Activated CD4-positive, alpha-beta memory T cell treated with anti-CD3 and anti-CD28 coated beads, Interleukin-2, amount 10 ng/mL, durations not matched to agents 7 days and 5 days (primary cell): ENCODE measurements around the gene ARPC2. TPM values are rescaled to one million over a fixed set of nuclear protein-coding genes. Genes with fewer than 3 reads are reported as not detected.
A peak's percentile ranks its signal among the peaks of the same experiment; 100 is the strongest.
"Not testable (repeated sequence)": the region's sequence is repeated elsewhere in the genome, so short reads cannot be mapped to it uniquely, and the experiment has no call there.

Source experiments
- CTCF ChIA-PET: fragments of 350-600 bp; sonication (Branson Sonifier 250); formaldehyde crosslinking; loops from one replicate; lab custom pipeline; 2021; ENCODE audit warnings: antibody characterized with exemption, inconsistent platforms; lab: Charles Lee
- POLR2A ChIA-PET: fragments of 350-600 bp; sonication (Branson Sonifier 250); formaldehyde crosslinking; loops from one replicate; lab custom pipeline; 2021; ENCODE audit warnings: antibody characterized with exemption; lab: Charles Lee
- DNase-seq: peaks from one replicate; pipeline ENCODE4 v3.0.0-alpha.2; 2020
- H3K27ac Mint-ChIP-seq: one replicate; pipeline ENCODE4 v1.8.0; 2021; ENCODE audit warnings: mild to moderate bottlenecking, mixed read lengths
- H3K27me3 Mint-ChIP-seq: one replicate; pipeline ENCODE4 v1.8.0; 2021; ENCODE audit warnings: mixed read lengths
- H3K36me3 Mint-ChIP-seq: one replicate; pipeline ENCODE4 v1.8.0; 2021; ENCODE audit warnings: low read depth, mixed read lengths
- H3K4me1 Mint-ChIP-seq: one replicate; pipeline ENCODE4 v1.8.0; 2021; ENCODE audit warnings: mixed read lengths
- H3K4me3 Mint-ChIP-seq: one replicate; pipeline ENCODE4 v1.8.0; 2021; ENCODE audit warnings: mild to moderate bottlenecking, mixed read lengths
- H3K9me3 Mint-ChIP-seq: one replicate; pipeline ENCODE4 v1.8.0; 2021; ENCODE audit warnings: mixed read lengths
- total RNA-seq, 2 experiments: library from RNA; stranded (reverse); gene quantifications; one replicate each; pipeline ENCODE4 v1.2.3, GENCODE V29; 2021

Gene ARPC2
- total RNA-seq, 2 experiments from 2014 or later, result 765 to 778 TPM

DNA sequence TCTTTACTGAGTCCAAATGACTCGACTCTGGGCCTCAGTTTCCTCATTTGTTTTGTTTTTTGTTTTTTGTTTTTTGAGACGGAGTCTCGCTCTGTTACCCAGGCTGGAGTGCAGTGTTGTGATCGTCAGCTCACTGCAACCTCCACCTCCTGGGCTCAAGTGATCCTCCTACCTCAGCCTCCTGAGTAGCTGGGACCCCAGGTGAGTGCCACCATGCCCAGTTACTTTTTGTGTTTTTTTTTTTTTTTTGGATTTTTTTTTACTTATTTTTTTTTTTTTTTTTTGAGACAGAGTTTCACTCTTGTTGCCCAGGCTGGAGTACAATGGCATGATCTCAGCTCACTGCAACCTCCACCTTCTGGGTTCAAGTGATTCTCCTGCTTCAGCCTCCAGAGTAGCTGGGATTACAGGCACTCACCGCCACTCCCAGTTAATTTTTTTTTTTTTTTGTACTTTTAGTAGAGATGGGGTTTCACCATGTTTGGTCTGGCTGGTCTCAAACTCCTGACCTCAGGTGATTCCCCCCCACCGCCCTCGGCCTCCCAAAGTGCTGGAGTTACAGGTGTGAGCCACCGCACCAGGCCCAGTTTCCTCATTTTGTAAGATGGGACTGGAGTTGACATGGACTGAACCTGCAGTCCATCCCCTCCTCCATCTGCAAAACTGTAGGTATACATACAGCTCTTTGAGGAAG lies 56.4 kb downstream of the ARPC2 start:
- not testable (repeated sequence) for H3K4me3 Mint-ChIP-seq, H3K27me3 Mint-ChIP-seq, DNase-seq, H3K9me3 Mint-ChIP-seq
- peaks cover 41% of the 10 kb centered on the region for H3K4me1 Mint-ChIP-seq
- H3K27ac Mint-ChIP-seq, result peak overlapping the region; percentile 30
- POLR2A ChIA-PET, result interaction anchor here (10.7 kb wide), 1 partner anchor 17 kb away, joined by 299 read pairs; the partner anchor contains the start of gene TMBIM1
- CTCF ChIA-PET, result interaction anchor here (0.6 to 6.8 kb wide), 17 partner anchors 9 to 434 kb away, joined by 3 to 126 read pairs (median 3); partner anchors contain the start of genes BCS1L, CATIP, TMBIM1 and ZNF142
- H3K36me3 Mint-ChIP-seq, result peaks cover 56% of the 10 kb centered on the region

DNA sequence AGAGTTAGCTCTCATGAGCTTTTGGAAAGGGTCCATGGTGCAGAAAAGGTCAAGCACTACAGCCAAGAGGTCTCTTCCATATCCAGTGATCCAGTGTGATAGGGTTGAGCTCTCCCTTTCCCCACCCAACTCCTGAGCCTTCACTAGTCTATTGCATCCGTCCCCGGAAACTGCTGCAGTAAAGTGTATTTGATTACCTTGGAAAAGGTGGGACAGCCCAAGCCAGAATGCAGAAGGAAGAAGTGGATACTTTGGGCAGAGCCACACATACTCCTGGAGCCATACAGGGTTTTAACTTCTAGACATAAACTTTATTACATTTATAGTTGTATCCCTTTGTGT lies 56.9 kb downstream of the ARPC2 start:
- Mint-ChIP-seq H3K27me3 (no peaks in the 10 kb centered on the region), H3K4me3 (no peak overlapping the region), H3K4me1 (peaks cover 41% of the 10 kb centered on the region), H3K27ac (peak overlapping the region; percentile 30), H3K9me3 (no peaks in the 10 kb centered on the region), H3K36me3 (peaks cover 58% of the 10 kb centered on the region)
- CTCF ChIA-PET, result interaction anchor here (0.6 to 6.8 kb wide), 11 partner anchors 8 to 389 kb away, joined by 3 to 126 read pairs (median 5); partner anchors contain the start of genes BCS1L, CATIP, TMBIM1 and ZNF142
- POLR2A ChIA-PET, result interaction anchor here (0.6 to 10.7 kb wide), 2 partner anchors 17 to 86 kb away, joined by 3 to 299 read pairs; partner anchors contain the start of gene TMBIM1
- DNase-seq, result no peak

DNA sequence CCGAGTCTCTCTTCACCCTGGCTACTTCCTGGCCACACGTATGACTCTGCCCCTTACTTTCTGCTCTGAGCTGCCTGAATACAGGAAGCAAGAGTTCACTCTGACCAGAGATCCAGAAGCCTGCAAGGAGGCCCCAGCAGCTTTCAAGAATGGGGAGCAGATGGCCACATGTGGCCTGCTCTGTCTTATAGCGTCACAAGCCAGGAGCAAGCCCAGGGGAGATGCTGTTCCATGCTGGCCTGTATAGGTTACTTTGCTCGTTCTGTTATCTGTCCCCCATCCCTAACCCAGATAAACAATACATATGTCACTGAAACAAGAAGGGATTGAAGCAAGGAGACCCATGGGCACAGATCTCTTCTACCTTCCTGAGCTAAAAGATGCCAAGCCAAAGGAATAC lies 57.6 kb downstream of the ARPC2 start:
- ChIA-PET POLR2A (interaction anchor here (0.6 to 10.7 kb wide), 3 partner anchors 16 to 122 kb away, joined by 3 to 299 read pairs (median 11); partner anchors contain the start of gene TMBIM1), CTCF (interaction anchor here (0.9 to 6.8 kb wide), 6 partner anchors 8 to 82 kb away, joined by 4 to 126 read pairs (median 26); partner anchors contain the start of genes CATIP and TMBIM1)
- Mint-ChIP-seq H3K4me1 (peaks cover 34% of the 10 kb centered on the region), H3K27ac (peak overlapping the region; percentile 12), H3K4me3 (no peak overlapping the region), H3K27me3 (no peaks in the 10 kb centered on the region), H3K36me3 (peaks cover 62% of the 10 kb centered on the region), H3K9me3 (no peaks in the 10 kb centered on the region)
- DNase-seq, result no peak

DNA sequence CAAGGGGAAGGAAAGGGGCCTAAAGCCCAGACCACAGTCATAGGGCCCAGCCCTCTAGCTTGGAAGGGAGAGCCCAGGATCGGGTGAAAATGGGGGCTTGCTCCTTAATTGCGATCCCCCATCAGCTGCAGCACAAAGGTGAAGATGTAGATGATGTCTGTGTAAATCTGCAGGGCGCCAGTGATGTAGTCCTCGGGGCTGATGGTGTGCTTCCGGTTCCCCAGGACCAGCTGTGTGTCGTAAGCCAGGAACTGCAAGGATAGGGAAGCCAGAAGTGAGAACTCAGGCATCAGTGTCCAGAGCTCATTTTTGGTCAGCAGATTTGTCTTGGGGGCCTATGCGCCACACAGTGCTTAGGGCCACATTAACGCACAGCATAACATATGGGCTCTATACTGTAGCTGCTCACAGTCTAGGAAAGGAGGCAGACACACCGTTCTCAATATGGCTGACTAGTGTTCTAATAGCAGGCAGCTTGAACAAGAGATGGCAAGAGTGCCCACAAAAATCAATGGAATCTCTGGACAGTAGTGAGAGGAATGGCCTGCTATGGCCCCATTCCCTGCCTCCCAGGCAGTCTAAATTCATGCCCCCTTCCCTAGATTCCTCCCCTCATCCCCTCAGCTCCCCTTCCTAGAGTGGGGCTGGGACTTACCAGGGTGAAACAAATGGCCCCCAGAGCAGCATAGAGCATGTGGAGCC lies 58.5 kb downstream of the ARPC2 start:
- Mint-ChIP-seq H3K4me1 (peaks cover 31% of the 10 kb centered on the region), H3K4me3 (no peak overlapping the region), H3K36me3 (peaks cover 70% of the 10 kb centered on the region), H3K27ac (no peak overlapping the region), H3K27me3 (no peaks in the 10 kb centered on the region), H3K9me3 (no peaks in the 10 kb centered on the region)
- DNase-seq, result no peak
- CTCF ChIA-PET, result interaction anchor here (0.6 to 6.8 kb wide), 7 partner anchors 10 to 121 kb away, joined by 3 to 126 read pairs (median 4); partner anchors contain the start of genes CATIP and TMBIM1
- POLR2A ChIA-PET, result interaction anchor here (0.9 to 10.7 kb wide), 3 partner anchors 15 to 121 kb away, joined by 3 to 299 read pairs (median 11); partner anchors contain the start of gene TMBIM1

DNA sequence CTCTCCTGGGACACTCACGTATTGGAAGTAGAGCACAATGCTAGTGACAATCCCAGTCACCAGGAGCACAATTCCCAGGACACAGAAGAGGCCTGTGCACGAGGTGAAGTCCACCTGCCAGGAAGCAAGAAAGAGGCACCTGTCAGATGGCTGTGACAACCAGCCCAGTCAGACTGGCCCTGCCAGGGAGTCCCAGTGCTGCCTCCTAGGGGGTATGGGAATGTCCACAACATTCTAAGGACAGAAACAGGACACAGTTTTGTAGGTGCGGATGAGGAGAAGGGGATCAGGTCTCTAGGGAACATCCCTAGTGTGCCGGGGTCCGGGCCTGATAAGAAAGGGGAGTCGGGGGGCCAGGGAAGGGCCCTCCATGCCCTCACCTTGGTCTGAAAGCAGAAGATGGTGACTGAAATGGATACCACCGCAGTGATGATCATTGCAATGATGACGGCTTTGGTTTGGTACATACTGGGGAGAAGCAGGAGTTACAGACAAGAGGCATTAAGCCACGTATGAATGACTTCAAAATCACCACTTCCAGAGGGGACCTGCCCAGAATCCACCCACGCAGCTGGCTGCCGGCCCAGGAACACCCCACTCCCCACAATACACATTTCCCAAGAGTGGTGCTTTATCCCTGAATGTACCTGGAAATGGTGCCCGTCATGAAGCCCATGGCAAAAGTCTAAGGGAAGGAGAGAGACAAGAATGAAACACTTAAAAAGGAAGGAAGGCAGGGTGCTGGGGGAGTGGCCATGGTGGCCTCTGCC lies 60.2 kb downstream of the ARPC2 start:
- peaks cover 73% of the 10 kb centered on the region for H3K36me3 Mint-ChIP-seq
- no peak overlapping the region for H3K4me3 Mint-ChIP-seq
- ChIA-PET POLR2A (interaction anchor here (10.7 kb wide), 1 partner anchor 13 kb away, joined by 299 read pairs; the partner anchor contains the start of gene TMBIM1), CTCF (no interaction called here)
- no peak for DNase-seq
- H3K27ac Mint-ChIP-seq, result no peak overlapping the region
- H3K4me1 Mint-ChIP-seq, result peaks cover 20% of the 10 kb centered on the region
- H3K9me3 Mint-ChIP-seq, result no peaks in the 10 kb centered on the region
- no peaks in the 10 kb centered on the region for H3K27me3 Mint-ChIP-seq

DNA sequence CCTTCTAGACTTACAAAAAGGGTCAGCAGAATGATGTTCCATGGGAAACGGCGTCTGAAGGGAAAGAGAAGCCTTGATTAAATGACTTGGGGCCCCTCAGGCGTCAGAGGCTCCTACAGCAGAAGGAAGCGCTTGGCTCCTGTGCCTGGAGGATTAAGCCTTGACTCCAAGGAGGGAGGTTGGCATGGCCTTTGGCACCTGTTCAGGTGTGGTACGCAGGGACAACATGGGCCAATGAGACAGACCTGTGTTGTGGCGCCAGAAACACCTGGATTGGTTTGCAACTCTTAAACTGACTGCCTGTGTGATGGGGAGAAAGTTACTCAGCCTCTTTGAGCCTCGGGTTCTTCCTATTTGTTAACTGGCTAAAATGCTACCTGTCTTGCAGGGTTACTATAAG lies 60.9 kb downstream of the ARPC2 start:
- CTCF ChIA-PET, result no interaction called here
- Mint-ChIP-seq H3K9me3 (no peaks in the 10 kb centered on the region), H3K27ac (no peak overlapping the region)

DNA sequence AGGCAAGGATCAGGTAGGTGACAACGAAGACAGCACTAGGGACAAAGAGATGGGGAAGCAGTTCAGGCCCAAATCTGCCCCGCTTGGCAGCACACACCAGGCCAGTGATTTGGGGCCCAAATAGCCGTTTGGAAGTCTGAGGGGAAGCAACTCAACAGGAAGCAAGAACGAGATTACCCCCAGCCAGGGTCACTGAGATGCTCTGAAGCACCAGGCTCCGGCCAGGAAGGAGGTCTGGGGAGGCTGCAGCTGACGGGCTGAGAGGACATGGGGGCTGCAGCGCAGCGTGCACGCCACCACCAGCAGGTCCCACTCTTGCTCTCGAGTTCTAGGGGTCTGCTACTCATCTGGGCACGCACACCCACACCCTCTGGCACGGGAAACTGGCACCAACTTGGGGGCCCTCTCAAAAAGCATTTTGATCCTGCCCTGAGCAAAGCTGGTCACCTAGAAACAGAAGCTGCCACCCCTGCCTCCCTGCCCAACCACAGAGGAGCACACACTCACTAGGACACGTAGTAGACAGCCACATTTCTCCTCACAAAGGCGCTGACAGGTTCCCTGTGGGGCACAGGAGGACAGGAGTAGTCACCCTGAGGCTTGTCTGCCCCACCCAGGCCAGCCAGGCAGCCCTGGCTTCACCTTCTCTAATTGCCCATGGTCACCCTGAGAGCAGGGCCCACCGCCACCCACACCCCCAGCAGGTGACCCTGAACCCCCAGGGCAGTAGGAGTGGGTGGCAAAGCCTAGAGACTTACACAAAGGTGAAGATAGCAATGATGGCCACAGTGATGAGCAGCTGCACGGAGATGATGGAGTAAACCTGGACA lies 61.8 kb downstream of the ARPC2 start:
- H3K27ac Mint-ChIP-seq, result no peak overlapping the region
- H3K4me3 Mint-ChIP-seq, result no peak overlapping the region
- DNase-seq, result no peak
- H3K9me3 Mint-ChIP-seq, result no peaks in the 10 kb centered on the region
- CTCF ChIA-PET, result no interaction called here
- POLR2A ChIA-PET, result interaction anchor here (10.7 kb wide), 1 partner anchor 12 kb away, joined by 299 read pairs; the partner anchor contains the start of gene TMBIM1
- no peaks in the 10 kb centered on the region for H3K27me3 Mint-ChIP-seq
- peaks cover 20% of the 10 kb centered on the region for H3K4me1 Mint-ChIP-seq
- H3K36me3 Mint-ChIP-seq, result peaks cover 77% of the 10 kb centered on the region

More for the DNA sequence above, 60.9 kb downstream of the ARPC2 start:
- POLR2A ChIA-PET, result interaction anchor here (10.7 kb wide), 1 partner anchor 13 kb away, joined by 299 read pairs; the partner anchor contains the start of gene TMBIM1
- Mint-ChIP-seq H3K4me3 (no peak overlapping the region), H3K36me3 (peaks cover 74% of the 10 kb centered on the region), H3K4me1 (peaks cover 17% of the 10 kb centered on the region), H3K27me3 (no peaks in the 10 kb centered on the region)
- DNase-seq, result no peak

DNA sequence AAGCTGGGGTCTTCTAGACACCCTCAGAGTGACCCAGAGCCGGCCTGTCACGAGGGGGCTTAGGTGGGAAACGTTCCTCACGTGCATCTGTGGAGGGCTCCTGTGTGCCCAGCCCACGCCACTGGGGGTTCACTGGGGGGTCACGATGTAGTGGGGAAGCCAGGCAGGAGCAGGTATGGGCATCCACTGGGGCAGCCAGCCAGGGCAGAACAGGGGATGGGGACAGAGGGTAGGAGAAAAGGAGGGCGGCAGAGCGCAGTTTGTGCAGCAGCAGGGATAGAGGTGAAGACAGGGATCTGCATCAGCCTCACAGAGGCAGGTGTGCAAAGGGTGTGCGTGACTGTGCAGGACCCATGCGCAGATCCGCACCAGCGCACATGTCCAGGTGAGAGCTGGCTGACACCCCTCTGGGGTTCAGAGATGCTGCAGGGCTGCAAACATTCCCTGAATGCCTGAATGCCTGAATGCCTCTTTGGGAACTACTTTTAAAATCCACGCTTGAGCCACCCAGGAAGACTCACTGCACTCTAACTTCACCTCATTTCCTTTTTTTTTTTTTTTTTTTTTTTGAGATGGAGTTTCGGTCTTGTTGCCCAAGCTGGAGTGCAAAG lies 63.4 kb downstream of the ARPC2 start:
- ChIA-PET CTCF (interaction anchor here (0.6 kb wide), 1 partner anchor 10 kb away, joined by 3 read pairs; no protein-coding TSS in a partner anchor), POLR2A (no interaction called here)
- Mint-ChIP-seq H3K4me3 (no peak overlapping the region), H3K27ac (no peak overlapping the region), H3K9me3 (no peaks in the 10 kb centered on the region), H3K36me3 (peaks cover 72% of the 10 kb centered on the region), H3K27me3 (no peaks in the 10 kb centered on the region), H3K4me1 (peaks cover 31% of the 10 kb centered on the region)
- no peak for DNase-seq

DNA sequence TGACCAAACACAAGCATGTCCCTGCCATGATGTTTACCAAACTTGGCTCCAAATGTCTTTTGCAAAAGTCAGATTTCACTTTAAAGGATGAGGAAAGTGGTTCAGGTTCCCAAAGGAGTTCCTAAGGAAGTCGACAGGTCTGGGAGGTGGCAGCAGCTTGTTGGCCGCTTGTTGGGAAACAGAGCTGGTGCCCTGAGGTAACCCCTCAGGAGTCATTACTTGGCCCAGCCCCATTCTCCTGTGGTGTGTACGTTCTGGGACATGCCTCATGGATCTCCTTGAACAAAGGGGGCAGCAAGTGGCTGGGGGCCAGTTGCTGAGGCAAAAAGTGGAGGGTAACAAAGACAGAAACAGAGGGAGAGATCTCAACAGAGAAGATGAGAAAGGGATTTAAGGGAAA lies 64.5 kb downstream of the ARPC2 start:
- Mint-ChIP-seq H3K27me3 (no peaks in the 10 kb centered on the region), H3K36me3 (peaks cover 69% of the 10 kb centered on the region), H3K9me3 (no peaks in the 10 kb centered on the region), H3K27ac (peak overlapping the region; percentile 70), H3K4me3 (no peak overlapping the region), H3K4me1 (peaks cover 41% of the 10 kb centered on the region)
- ChIA-PET CTCF (interaction anchor here (1.3 kb wide), 1 partner anchor 8 kb away, joined by 5 read pairs; no protein-coding TSS in a partner anchor), POLR2A (interaction anchor here (19.0 kb wide), 1 partner anchor 7 kb away, joined by 299 read pairs; the partner anchor contains the start of genes AAMP and PNKD)
- DNase-seq, result no peak

DNA sequence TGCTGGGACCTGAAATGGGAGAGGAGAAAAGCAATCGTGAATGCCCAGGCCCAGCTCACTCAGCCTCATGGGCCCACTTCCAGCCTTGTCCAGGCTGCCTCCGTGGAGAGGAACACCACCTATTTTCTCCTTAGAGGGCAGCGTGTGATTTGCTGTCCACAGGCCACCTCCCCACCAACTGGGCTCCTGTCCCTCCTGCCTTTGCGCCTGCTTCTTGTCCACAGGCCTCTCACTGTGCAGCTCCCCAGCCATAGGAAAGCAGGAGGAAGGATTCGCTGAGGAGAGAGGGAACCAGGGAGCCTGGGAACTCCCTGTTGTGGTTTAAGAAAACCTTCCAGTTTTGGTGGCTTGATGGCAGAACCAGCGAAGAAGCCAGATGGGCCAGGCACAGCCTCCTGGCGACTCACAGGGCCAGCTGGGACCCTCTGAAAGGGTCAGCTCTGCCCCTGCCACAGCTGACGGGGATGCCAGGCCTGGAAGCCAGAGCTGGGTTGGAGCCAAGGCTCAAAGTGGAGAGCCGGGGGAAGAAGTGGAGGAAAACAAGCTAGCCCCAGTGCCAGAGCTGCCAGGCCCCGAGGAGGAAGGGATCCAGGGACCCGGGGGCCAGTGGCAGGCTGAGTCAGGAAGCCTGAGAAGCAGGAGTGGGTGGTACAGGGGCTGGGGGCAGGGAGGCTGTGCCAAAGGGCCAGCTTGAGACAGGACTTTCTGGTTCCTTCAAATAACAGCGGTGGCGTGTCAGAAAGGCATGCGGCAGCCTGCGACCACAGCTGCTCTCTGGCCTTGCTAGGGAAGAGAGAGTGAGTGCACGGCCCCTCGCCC lies 65.4 kb downstream of the ARPC2 start:
- ChIA-PET CTCF (interaction anchor here (1.3 to 5.9 kb wide), 2 partner anchors 9 to 11 kb away, joined by 5 to 80 read pairs; partner anchors contain the start of genes AAMP and PNKD), POLR2A (interaction anchor here (1.2 to 19.0 kb wide), 2 partner anchors 8 kb away, joined by 5 to 299 read pairs; partner anchors contain the start of genes AAMP and PNKD)
- DNase-seq, result no peak
- Mint-ChIP-seq H3K36me3 (peaks cover 60% of the 10 kb centered on the region), H3K9me3 (no peaks in the 10 kb centered on the region), H3K4me1 (peaks cover 50% of the 10 kb centered on the region), H3K27ac (peak overlapping the region; percentile 59), H3K4me3 (no peak overlapping the region), H3K27me3 (no peaks in the 10 kb centered on the region)
